Hepatocyte (in vitro differentiated cells): ENCODE measurements around the gene KCNN3. TPM values are rescaled to one million over a fixed set of nuclear protein-coding genes. Genes with fewer than 3 reads are reported as not detected.

Experiments used
- DNase-seq: peaks from one replicate; pipeline ENCODE4 v3.0.0-alpha.2; 2016; ENCODE audit warnings: low spot score
- H2AFZ ChIP-seq: fragments of 200-600 bp; sonication (generic); 2 replicates; pipeline ENCODE4 v1.6.0; 2016; ENCODE audit warnings: antibody characterized with exemption, mild to moderate bottlenecking
- H3K27ac ChIP-seq: fragments of 200-600 bp; sonication (generic); 2 replicates; pipeline ENCODE4 v1.5.1; 2016; ENCODE audit warnings: mild to moderate bottlenecking
- H3K27me3 ChIP-seq: fragments of 200-600 bp; sonication (generic); 2 replicates; pipeline ENCODE4 v1.6.1; 2016
- H3K36me3 ChIP-seq: fragments of 200-600 bp; sonication (generic); replicated peaks from 2 replicates; pipeline ENCODE4 v1.5.1; 2016; ENCODE audit warnings: low read depth; ENCODE audit not compliant: insufficient read depth
- H3K4me1 ChIP-seq: fragments of 200-600 bp; sonication (generic); 2 replicates; pipeline ENCODE4 v1.5.1; 2016; ENCODE audit warnings: mild to moderate bottlenecking, moderate library complexity; ENCODE audit not compliant: insufficient read depth
- H3K4me2 ChIP-seq: fragments of 200-600 bp; sonication (generic); 2 replicates; pipeline ENCODE4 v1.6.0; 2016
- H3K4me3 ChIP-seq: fragments of 200-600 bp; sonication (generic); 2 replicates; pipeline ENCODE4 v1.5.1; 2016; ENCODE audit warnings: mild to moderate bottlenecking
- H3K79me2 ChIP-seq: fragments of 200-600 bp; sonication (generic); 2 replicates; pipeline ENCODE4 v1.6.0; 2017; ENCODE audit warnings: mild to moderate bottlenecking
- H3K9me2 ChIP-seq: fragments of 200-600 bp; sonication (generic); replicated peaks from 2 replicates; pipeline ENCODE4 v1.6.0; 2017; ENCODE audit warnings: mild to moderate bottlenecking; ENCODE audit not compliant: insufficient read depth
- H3K9me3 ChIP-seq: fragments of 200-600 bp; sonication (generic); 2 replicates; pipeline ENCODE4 v1.5.1; 2016; ENCODE audit warnings: low read depth, mild to moderate bottlenecking
- H4K20me1 ChIP-seq: fragments of 200-600 bp; sonication (generic); 2 replicates; pipeline ENCODE4 v1.6.0; 2016; ENCODE audit warnings: mild to moderate bottlenecking; ENCODE audit not compliant: insufficient read depth, poor library complexity, severe bottlenecking
- CTCF ChIP-seq: fragments of 200-600 bp; sonication (generic); IDR thresholded peaks from 2 replicates; pipeline ENCODE4 v1.5.1; 2016; ENCODE audit warnings: antibody characterized with exemption, mild to moderate bottlenecking; ENCODE audit not compliant: poor library complexity
- EZH2 ChIP-seq: fragments of 200-600 bp; sonication (generic); IDR thresholded peaks from 2 replicates; pipeline ENCODE4 v1.6.1; 2016; ENCODE audit warnings: antibody characterized with exemption, mild to moderate bottlenecking, borderline replicate concordance
- EZH2phosphoT487 ChIP-seq: fragments of 200-600 bp; sonication (generic); IDR thresholded peaks from one replicate; pipeline ENCODE4 v1.6.1; 2018; ENCODE audit warnings: antibody characterized with exemption, mild to moderate bottlenecking, low read depth, moderate library complexity; ENCODE audit not compliant: unreplicated experiment, severe bottlenecking
- WGBS: methylation state at CpG from one replicate; pipeline ENCODE4 v1.1.6; 2016; ENCODE audit warnings: low lambda C conversion rate; ENCODE audit errors: missing lambda C conversion rate; 5-methylcytosine and 5-hydroxymethylcytosine counted together
- polyA plus RNA-seq: library from polyadenylated mRNA; unstranded; fragments of >200 nt; fragmentation: Nextera tagmentation; extraction: Ambion mirVana; gene quantifications from 2 replicates; pipeline ENCODE4 v1.2.1, GENCODE V29; 2016
- total RNA-seq: library from RNA; depleted of rRNA; stranded (reverse); fragments of >200 nt; gene quantifications from 2 replicates; pipeline ENCODE4 v1.2.3, GENCODE V29; 2014

The KCNN3 gene
- total and polyA plus RNA-seq, 2 experiments from 2014 or later: 0.56 to 0.67 TPM

GRCh38 chr1:154809436-154810413, 60.4 kb downstream of the KCNN3 start:
- H3K9me3 ChIP-seq: no peaks in the 10 kb centered on the region
- no peak overlapping the region for H3K4me3 ChIP-seq
- no peaks in the 10 kb centered on the region for H3K4me1 ChIP-seq
- TF ChIP-seq EZH2 (no peak), EZH2phosphoT487 (no peak), CTCF (no peak)
- H3K27ac ChIP-seq: no peak overlapping the region
- H3K27me3 ChIP-seq: peaks cover 36% of the 10 kb centered on the region
- H3K79me2 ChIP-seq: no peaks in the 10 kb centered on the region
- H3K4me2 ChIP-seq: no peak overlapping the region
- no peaks in the 10 kb centered on the region for H4K20me1 ChIP-seq
- no peaks in the 10 kb centered on the region for H3K36me3 ChIP-seq
- no peaks in the 10 kb centered on the region for H3K9me2 ChIP-seq
- no peak overlapping the region for H2AFZ ChIP-seq
- 78% methylated on average over 7 of the region's 7 CpGs for WGBS
- DNase-seq: no peak

GRCh38 chr1:154808909-154809262, 61.2 kb downstream of the KCNN3 start:
- Histone ChIP-seq H3K27me3 (peaks cover 44% of the 10 kb centered on the region), H3K36me3 (no peaks in the 10 kb centered on the region), H3K27ac (no peak overlapping the region), H3K9me3 (no peaks in the 10 kb centered on the region), H2AFZ (no peak overlapping the region), H3K4me2 (no peak overlapping the region), H3K4me1 (no peaks in the 10 kb centered on the region), H3K4me3 (no peak overlapping the region), H4K20me1 (no peaks in the 10 kb centered on the region), H3K9me2 (no peaks in the 10 kb centered on the region), H3K79me2 (no peaks in the 10 kb centered on the region)
- 54% methylated on average over 17 of the region's 17 CpGs for WGBS
- TF ChIP-seq EZH2: no peak
- no peak for TF ChIP-seq EZH2phosphoT487
- no peak for TF ChIP-seq CTCF
- DNase-seq: no peak

- H3K4me2 ChIP-seq: no peak overlapping the region
- 63% methylated on average over 12 of the region's 12 CpGs for WGBS
- no peaks in the 10 kb centered on the region for H4K20me1 ChIP-seq
- peaks cover 46% of the 10 kb centered on the region for H3K27me3 ChIP-seq
- H3K9me2 ChIP-seq: no peaks in the 10 kb centered on the region
- H3K9me3 ChIP-seq: no peaks in the 10 kb centered on the region
- H3K4me1 ChIP-seq: no peaks in the 10 kb centered on the region
- no peak overlapping the region for H3K4me3 ChIP-seq
- H3K27ac ChIP-seq: no peak overlapping the region
- H3K36me3 ChIP-seq: no peaks in the 10 kb centered on the region
- no peaks in the 10 kb centered on the region for H3K79me2 ChIP-seq
- DNase-seq: no peak
- no peak overlapping the region for H2AFZ ChIP-seq
- TF ChIP-seq CTCF (no peak), EZH2 (no peak)
Measured at GRCh38 chr1:154808261-154808908, 61.7 kb downstream of the KCNN3 start.
